ENCODE data around the gene SLC17A8.
"Not testable (repeated sequence)": the region's sequence is repeated elsewhere in the genome, so short reads cannot be mapped to it uniquely, and the experiment has no call there.

The SLC17A8 gene

DNA sequence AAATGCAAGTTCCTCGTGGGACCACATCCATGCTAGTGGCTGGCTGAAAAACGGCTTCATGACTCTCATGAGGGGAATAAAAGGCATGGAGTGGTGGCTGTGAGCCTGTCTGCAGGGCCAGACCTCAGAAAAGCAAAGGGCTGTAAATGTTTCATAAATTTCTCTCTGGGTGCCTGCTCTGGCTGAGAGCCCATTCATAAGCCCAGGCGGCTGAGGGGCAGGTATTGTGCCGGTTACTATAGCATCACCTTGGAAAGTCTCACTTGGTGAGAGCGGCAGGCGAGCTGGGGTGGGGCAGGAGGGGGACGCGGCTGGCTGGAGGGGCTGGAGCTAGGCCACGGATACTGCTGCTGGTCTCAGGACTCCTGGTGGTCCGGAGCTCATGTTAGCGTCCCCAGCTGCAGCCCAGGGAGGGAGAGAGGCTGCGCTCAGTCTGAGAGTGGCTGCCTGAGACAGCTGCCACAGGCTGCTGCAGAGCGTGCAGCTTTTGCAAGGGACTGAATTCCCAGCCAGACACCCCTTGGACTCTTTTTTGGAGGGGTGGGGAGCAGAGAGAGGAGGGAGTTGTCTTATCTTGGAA lies at the start of gene SLC17A8:
Gene SLC17A8, plus strand, starts transcription at position 431 of the 580 bp plus-strand sequence. CDS start 318 bp downstream, outside the sequence.
- DNase-seq, result no peak

DNA sequence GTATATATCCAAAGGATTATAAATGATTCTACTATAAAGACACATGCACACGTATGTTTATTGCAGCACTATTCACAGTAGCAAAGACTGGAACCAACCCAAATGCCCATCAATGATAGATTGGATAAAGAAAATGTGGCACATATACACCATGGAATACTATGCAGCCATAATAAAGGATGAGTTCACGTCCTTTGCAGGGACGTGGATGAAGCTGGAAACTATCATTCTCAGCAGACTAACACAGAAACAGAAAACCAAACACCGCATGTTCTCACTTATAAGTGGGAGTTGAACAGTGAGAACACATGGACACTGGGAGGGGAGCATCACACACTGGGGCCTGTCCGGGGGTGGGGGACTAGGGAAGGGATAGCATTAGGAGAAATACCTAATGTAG lies 48.7 kb upstream of the SLC17A8 start:
- DNase-seq, result not testable (repeated sequence)

DNA sequence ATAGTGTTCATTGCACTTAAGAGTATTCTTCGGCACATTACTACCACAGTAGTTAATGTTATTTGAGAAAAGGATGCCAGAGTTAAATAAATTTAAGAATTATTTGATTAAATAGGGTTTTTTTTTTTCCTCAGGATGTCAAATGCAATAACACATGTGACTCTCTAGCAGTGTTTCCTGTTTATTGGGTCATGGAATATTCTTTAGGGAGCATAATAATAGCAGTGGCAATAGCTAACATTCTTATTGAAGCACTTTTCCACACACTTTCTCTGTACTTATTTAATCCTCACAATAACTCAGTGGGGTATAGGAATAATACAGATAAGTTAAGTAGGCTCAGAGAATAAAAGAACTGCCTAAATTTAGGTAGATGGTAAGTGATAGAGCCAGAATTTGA lies 45.6 kb upstream of the SLC17A8 start:
- no peak for DNase-seq

DNA sequence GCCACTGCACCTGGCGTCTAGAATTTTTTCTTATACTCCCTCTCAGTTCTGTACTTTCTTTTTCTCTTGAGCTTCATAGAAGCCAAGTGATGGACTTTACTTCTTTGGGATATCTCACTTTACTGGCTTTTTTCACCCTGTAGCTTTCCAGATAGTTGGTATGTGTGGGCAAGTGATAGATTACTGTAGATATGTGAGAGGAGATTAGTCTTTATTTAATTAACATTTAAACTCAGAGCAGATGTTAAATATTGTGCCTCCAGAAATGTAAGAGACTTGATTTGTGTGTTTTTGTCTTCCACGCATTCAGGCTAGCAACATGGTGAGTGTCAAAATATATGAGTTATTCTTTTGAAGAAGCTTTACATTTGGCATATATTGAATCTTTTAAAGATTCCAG lies 39.5 kb upstream of the SLC17A8 start:
- no peak for DNase-seq

DNA sequence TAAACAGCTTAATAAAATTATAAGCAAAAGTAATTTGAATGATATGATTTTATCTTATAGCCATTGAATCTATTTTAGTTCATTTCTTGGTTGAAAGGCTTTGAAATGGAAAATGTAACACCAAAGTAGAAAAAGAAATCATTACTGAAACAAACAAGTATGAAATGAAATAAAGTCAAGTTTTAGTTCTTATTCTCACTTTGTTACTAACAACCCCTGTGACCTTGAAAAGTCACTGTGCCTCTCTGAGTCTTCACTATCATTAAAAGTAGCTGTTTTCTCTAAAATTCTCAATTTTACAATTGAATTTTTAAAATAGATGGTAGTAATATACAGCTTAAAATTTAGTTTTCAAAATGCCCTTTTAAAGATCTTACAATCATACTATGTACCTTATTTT lies 32.4 kb upstream of the SLC17A8 start:
- no peak for DNase-seq

DNA sequence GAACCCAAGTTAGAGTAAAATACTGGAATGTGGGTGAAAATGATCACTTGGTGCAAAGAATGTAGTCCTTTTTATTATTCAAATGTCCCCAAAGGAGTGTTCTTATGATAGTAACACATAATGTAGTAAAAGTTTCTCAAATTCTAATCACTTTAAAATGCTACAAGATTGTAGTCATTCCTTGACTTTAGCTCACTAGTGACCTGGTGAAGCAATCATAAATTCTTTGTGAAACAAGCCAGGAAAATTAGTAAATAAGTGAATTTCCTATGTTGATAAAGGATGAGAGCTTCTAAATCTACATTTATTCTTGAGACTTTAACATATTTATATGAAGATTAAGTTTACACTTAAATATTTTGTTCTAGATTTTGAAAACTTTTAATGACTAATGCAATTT lies 30.7 kb upstream of the SLC17A8 start:
- DNase-seq, result no peak

DNA sequence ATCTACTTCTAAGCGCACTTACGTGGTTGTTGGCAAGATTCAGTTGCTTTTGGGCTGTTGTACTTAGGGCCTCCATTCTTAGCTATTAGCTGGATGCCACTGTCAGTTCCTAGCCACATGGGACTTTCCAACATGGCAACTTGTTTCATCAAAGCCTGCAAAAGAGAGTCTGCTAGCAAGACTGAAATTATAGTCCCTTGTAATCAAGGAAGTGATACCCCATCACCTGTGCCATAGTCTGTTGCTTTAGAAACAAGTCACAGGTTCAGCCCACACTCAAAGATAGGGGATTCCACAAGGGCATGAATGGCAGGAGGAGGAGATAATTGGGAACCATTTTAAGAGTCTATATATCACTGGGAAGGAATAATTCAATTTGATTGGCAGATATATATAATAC lies 27.1 kb upstream of the SLC17A8 start:
- no peak for DNase-seq

DNA sequence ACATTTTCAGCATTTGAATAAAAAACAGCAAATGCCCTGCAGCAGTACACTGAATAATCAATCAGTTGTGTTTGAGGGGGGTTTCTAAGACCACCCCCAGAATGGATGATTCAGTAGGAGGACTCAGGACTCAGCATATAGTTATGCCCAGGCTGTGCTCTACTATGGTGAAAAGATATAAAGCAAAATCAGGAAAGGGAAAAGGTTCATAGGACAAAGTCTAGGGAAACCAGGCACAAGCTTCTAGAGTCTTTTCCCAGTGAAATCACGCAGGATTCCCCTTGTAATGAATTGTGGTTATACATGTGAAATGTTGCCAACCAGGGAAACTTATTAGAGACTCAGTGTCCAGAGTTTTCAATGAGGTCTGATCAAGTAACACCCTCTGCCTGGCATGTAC lies 25.0 kb upstream of the SLC17A8 start:
- DNase-seq, result no peak

DNA sequence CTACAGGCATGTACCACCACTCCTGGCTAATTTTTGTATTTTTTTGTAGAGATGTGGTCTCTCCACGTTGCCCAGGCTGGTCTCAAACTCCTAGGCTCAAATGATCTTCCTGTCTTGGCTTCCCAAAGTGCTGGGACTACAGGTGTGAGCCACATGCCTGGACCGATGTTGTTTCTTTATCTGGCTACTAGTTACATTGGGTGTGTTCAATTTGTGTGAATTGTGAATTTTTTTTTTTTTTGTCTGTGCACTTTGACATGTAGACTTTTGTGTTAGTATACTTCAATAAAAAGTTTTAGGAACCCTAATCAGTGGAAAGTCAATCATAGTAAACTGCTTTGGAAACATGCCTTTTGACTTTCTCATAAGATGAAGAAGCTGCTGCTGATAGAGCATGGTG lies 24.0 kb upstream of the SLC17A8 start:
- no peak for DNase-seq

DNA sequence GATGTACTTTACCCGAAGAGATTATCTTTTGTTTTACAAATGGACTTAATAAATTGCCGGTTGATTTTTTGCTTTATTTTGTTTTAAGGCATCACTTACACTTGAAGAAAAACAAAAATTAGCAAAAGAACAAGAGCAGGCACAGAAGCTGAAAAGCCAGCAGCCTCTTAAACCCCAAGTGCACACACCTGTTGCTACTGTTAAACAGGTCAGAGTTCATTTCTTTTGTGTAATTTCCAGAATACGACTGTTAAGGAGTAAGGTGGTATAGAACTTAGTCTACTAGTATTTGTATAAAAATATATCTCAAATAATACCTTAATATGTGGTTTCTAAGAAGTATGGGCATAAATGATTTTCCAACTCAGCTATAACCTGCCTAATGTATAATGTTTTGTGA lies 19.6 kb upstream of the SLC17A8 start:
- no peak for DNase-seq

DNA sequence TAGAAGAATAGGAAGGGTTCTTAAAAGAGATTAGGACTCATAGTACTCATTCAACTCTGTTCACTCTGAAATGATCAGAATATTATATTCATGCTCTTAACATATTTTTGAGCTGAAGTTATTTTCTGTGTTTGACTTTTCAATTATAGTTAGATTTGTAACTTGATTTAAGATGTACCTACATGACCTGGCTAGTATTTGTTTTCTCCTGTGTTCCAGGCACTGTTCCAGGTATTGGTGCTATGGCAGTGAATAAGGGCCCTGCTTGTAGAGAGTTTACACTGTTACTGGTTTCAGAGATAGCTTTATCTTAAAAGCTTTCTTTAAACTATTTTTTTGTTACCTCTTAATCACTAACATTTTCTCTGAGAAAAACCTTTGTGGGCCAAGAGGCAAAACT lies 19.1 kb upstream of the SLC17A8 start:
- DNase-seq, result no peak

DNA sequence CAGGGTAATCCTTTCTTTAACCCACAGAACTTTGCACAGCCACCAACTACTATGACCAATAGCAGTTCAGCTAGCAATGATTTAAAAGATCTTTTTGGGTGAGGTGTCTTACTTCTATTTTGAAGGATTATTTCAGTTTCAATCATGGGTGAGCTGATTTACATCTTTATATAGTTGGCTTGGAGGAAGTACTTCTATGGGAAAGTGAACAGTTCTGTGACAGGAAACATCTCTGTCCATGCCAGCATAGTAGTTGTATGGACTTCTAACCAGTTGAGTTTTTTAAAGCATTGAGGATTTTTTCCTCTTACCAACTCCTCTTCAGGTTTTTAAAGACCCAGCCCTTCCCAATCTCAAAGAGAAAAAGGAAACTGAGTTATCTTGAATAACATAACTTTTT lies 17.8 kb upstream of the SLC17A8 start:
- DNase-seq, result no peak

DNA sequence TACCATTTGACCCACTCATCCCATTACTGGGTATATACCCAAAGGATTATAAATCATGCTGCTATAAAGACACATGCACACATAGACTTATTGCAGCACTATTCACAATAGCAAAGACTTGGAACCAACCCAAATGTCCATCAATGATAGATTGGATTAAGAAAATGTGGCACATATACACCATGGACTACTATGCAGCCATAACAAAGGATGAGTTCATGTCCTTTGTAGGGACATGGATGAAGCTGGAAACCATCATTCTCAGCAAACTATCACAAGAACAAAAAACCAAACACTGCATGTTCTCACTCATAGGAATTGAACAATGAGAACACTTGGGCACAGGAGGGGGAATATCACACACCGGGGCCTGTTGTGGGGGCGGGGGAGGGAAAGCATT lies 14.0 kb upstream of the SLC17A8 start:
- not testable (repeated sequence) for DNase-seq

DNA sequence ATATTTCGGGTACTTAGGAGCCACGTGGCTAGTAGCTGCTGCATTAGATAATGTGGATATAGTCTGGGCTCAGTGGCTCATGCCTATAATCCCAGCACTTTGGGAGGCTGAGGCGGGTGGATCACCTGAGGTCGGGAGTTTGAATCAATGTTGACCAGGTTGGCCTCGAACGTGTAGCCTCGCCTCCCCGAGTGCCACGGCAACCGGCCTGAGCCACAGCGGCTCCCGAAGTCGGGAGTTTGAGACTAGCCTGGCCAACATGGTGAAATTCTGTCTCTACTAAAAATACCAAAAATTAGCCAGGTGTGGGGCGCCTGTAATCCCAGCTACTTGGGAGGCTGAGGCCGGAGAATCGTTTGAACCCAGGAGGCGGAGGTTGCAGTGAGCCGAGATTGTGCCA lies 12.5 kb upstream of the SLC17A8 start:
- DNase-seq, result not testable (repeated sequence)

DNA sequence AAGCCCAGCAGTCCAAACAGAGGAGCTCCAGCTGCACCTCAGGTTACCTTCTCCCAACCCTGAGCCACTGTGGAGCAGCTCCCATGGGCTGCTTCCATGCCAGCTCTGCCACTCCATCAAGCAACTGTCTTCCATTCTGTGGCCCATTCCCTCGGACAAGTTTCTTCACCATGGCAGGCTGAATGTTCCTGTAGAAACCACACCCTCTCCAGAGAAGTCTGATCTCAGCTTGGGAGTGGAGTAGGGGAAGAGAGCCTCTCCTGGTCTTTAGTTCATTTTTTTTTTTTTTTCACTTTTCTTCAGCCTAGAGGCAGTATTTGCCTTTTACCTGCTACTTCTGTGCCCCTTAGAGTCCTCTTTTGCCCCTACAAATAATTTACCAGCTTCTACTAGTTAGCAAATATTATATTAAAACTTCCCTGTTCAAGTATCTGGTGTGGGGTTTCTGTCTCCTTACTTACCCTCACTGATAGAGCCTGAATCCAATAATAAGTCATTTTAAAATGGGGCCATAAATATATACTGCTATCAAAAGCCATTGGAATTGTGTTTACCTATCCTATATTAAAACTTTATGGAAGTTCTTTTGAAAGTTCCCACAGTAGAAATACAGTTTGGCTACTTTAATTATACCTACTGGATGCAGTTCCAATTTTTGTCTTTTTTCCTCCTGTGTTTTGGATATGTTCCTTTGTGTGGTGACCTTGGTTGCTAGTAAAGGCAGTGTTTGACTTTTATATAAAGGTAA lies 11.7 kb upstream of the SLC17A8 start:
- DNase-seq, result no peak

DNA sequence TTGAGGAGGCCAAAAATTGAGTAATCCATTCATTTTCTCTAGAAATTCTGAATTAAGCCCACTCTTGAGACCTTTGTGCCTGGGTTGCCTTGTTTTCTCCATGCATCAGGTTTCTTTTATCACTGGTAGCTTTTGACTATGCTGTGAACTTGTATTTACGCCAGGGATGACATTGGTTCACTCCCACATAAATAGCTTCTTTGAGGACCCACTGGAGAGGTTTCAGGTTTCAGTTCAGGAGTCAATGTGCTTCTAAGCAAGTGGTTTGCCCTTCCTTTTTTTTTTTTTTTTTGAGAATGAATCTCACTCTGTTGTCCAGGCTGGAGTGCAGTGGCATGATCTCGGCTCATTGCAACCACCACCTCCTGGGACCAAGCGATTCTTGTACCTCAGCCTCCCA lies 10.2 kb upstream of the SLC17A8 start:
- no peak for DNase-seq

DNA sequence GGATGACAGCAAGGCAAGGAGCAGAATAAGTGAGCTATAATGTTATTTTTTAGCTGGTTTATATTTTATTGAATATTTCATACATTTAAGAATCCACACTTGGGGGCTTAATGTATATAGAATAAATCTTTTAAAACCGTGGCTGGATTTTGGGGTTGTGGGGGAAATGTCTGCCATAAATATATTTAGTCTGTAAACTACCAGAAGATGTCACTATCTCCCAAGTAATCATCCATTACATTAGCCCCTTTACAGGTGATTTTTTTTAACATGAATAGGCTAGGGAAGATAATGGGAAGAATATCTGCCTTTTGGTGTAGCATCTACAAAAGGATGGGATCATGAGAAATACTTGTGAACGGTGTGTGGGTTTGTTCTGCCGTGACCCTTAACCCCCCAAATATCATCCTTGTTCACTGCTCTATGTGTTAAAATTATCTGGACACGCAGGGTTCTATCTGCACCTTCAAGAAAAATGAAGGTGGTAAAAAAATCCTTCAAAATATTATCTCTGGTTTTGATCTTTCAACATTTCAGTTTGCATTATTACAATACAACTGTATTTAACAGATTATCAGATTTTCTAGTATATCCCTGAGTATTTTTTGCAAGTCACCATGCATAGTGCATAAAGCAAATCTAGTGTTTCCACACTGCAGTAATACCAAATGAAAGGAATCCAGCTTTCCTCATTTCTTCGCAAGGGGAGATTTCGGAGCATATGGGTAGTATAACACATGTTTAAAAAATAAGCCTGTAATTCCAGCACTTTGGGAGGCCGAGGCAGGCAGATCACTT lies 8.0 kb upstream of the SLC17A8 start:
- DNase-seq, result no peak

DNA sequence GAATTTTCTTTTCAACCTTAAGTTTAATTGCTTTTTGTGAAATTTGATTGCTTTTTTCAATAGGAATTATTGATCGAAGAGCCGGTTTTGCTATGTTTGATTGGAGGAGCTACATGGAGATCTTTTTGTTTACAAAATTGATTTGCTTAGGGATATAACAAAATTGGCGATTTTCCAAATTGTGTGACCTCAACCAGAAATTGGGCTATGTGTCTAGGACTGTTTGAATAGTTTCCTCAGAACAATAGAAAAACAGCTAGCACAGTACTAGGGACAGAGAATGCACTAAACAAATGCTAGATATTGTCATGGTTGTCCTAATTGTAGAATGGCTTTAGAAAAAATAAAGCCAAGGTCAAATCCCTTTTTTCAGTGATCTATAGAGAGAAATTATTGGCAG lies 2.4 kb downstream of the SLC17A8 start:
- DNase-seq, result no peak

DNA sequence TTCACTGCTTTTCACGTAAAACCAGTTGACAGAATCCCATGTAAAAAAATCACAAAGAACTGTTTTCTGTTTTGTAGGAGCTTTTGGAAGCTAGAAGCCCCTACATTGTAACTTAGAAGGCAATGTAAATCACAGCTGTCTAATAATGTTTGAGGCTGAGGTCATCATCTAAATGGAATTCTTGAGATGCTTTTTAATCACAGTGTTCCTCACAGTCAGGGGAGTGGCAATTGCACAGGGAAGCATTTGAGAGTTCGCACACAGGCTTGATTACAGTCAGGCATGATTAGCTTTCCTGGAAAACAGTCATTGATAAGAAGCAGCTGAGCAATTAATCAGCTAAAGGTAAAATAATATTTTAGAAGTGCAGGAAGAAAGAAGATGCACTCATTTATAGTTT lies 2.9 kb downstream of the SLC17A8 start:
- DNase-seq, result no peak

DNA sequence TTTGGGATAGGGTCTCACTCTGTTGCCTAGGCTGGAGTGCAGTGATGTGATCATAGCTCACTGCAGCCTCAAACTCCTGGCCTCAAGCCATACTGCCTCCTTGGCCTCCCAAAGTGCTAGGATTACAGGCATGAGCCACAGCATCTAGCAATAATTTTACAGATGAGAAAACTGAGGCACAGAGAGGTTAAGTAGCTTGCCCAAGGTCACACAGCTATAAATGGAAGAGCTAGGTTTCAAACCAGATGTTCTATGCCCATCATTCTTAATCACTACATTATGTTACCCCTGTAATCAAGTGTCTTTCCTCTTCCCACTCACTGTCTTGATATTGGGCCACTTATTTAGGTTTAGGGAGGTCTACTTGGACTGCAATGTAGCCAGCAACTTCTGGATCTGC lies 3.6 kb downstream of the SLC17A8 start:
- DNase-seq, result no peak

DNA sequence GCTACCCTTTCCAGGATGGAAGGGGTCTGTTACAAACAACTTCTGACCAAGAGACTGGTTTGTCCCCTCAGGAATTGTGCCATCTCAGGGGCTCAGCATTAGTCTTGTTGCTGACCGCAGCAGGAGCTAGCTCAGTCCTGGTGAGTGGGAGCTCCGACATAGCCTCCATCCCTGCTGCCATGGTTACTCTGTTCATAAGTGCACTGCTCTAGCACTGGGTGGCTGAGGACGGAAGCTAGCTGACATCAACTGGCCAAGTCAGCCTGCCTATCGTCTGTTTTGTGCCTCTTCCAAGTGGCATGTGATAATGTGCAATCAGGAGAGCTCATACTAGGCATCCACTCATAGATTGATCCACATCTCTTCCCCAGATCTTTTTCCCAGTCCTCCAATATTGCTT lies 7.5 kb downstream of the SLC17A8 start:
- DNase-seq, result no peak

DNA sequence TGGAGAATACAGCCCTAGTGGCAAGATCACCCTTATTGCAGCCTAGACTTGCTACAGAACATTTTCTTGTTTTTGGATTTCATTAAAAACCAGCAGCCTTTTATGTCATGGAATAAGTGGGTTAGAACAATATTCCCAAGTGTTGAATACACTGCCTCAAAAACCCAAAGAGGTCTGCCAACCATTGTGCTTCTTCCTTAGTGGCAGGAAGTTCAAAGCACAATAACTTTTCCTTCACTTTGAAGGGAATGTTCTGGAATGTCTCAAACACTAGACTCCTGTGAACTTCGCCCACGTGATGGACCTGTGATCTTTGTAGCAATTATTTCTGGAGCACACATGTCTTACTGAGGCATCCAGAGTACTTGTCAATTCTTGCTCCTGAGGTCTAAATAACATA lies 8.5 kb downstream of the SLC17A8 start:
- no peak for DNase-seq

DNA sequence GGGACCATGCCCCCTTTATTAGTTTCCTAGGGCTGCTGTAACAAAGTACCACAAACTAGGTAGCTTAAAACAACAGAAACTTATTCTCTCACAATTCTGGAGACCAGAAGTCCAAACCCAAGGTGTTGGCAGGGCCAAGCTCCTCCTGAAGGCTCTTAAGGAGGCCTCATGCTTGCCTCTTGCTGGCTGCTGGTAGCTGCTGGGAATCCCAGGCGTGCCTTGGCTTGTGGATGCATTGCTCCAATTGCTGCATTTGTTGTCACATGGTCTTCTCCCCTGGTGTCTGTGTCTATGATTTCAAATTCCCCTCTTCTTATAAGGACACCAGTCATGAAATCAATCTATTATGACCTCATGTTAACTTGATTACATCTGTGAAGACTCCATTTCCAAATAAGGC lies 11.2 kb downstream of the SLC17A8 start:
- DNase-seq, result no peak

DNA sequence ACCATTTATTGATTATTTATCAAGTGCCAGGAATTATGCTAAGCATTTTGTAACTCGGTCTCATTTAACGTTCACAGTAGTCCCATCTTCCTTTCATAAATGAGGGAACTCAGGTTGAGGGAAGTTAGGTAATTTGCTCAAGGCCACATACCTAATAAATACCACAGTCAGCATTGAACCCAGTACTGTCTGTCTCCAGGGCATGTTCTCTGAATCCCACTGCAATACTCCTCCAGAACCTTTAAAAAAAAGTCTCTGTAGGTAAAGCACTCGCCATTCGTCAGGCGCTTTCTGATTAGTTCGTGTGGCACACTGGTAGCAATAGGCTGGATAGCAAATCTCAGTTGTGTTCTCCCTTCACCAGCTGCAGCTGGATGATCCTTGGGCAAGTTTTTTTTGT lies 14.3 kb downstream of the SLC17A8 start:
- DNase-seq, result no peak
